Right forelimb (tissue), 1 donor: Measurements from ENCODE around the gene IL1R2.

ENCODE experiments used
- DNase-seq: peaks from one replicate; pipeline ENCODE4 v3.0.0-alpha.2; 2018

IL1R2 gene

GRCh38 chr2:102024410-102024809 is 32.6 kb downstream of the IL1R2 start:
- no peak for DNase-seq

- no peak for DNase-seq
These were observed 33.3 kb downstream of the IL1R2 start for GRCh38 chr2:102025016-102025501.

GRCh38 chr2:102025583-102026267 is 34.0 kb downstream of the IL1R2 start:
- no peak for DNase-seq

GRCh38 chr2:102027036-102027980 is 35.5 kb downstream of the IL1R2 start:
- peak; percentile 34 for DNase-seq

GRCh38 chr2:102028470-102028869 is 36.7 kb downstream of the IL1R2 start:
- DNase-seq = no peak

GRCh38 chr2:102029405-102029804 is 37.6 kb downstream of the IL1R2 start:
- no peak for DNase-seq

GRCh38 chr2:102029952-102030351 is 38.2 kb downstream of the IL1R2 start:
- no peak for DNase-seq

GRCh38 chr2:102030502-102030854 is 38.7 kb downstream of the IL1R2 start:
- DNase-seq = no peak

GRCh38 chr2:102030855-102031527 is 39.2 kb downstream of the IL1R2 start:
- DNase-seq = no peak

- DNase-seq = no peak
These were observed 40.7 kb downstream of the IL1R2 start for GRCh38 chr2:102032368-102033030.

- peak; percentile 60 for DNase-seq
These were observed 41.4 kb downstream of the IL1R2 start for GRCh38 chr2:102033031-102033749.

- no peak for DNase-seq
These were observed 42.3 kb downstream of the IL1R2 start for GRCh38 chr2:102033750-102034682.

- no peak for DNase-seq
These were observed 43.2 kb downstream of the IL1R2 start for GRCh38 chr2:102034683-102035548.

- DNase-seq = no peak
These were observed 45.9 kb downstream of the IL1R2 start for GRCh38 chr2:102037681-102038080.

GRCh38 chr2:102040229-102040628 is 48.5 kb downstream of the IL1R2 start:
- DNase-seq = no peak

- DNase-seq = no peak
These were observed 49.6 kb downstream of the IL1R2 start for GRCh38 chr2:102041351-102041750.

GRCh38 chr2:102042196-102043081 is 50.7 kb downstream of the IL1R2 start:
- no peak for DNase-seq

- DNase-seq = no peak
These were observed 51.8 kb downstream of the IL1R2 start for GRCh38 chr2:102043560-102043959.
